ENCODE data around the gene TTC19.

Gene TTC19

GRCh38 chr17:16072031-16072430, 72.4 kb downstream of the TTC19 start:
- no peak for DNase-seq (ENCODE audit: extremely low spot score)
- TF ChIP-seq CTCF (IDR thresholded peaks at IDR 0.05; ENCODE audit: control extremely low read depth, extremely low read depth, low read depth, missing control alignments), result no peak
- CTCF ChIA-PET, result interaction anchor here (1.0 to 1.7 kb wide), 4 partner anchors 9 to 77 kb away, joined by 3 to 5 read pairs (median 3); no protein-coding TSS in a partner anchor
- POLR2A ChIA-PET, result no interaction called here

- no peak for TF ChIP-seq CTCF (IDR thresholded peaks at IDR 0.05; ENCODE audit: control extremely low read depth, extremely low read depth, low read depth, missing control alignments)
- DNase-seq (ENCODE audit: extremely low spot score), result no peak
- ChIA-PET CTCF (interaction anchor here (1.3 to 2.4 kb wide), 3 partner anchors 8 to 289 kb away, joined by 3 to 6 read pairs (median 3); no protein-coding TSS in a partner anchor), POLR2A (no interaction called here)
Observed at GRCh38 chr17:16073845-16074244, 74.2 kb downstream of the TTC19 start.

- ChIA-PET POLR2A (no interaction called here), CTCF (interaction anchor here (1.3 to 2.4 kb wide), 2 partner anchors 8 to 289 kb away, joined by 3 to 6 read pairs; no protein-coding TSS in a partner anchor)
- no peak for TF ChIP-seq CTCF (IDR thresholded peaks at IDR 0.05; ENCODE audit: control extremely low read depth, extremely low read depth, low read depth, missing control alignments)
- DNase-seq (ENCODE audit: extremely low spot score), result no peak
Observed at GRCh38 chr17:16074423-16074822, 74.8 kb downstream of the TTC19 start.

- ChIA-PET POLR2A (no interaction called here), CTCF (interaction anchor here (0.9 kb wide), 1 partner anchor 16 kb away, joined by 3 read pairs; no protein-coding TSS in a partner anchor)
- TF ChIP-seq CTCF (IDR thresholded peaks at IDR 0.05; ENCODE audit: control extremely low read depth, extremely low read depth, low read depth, missing control alignments), result no peak
- no peak for DNase-seq (ENCODE audit: extremely low spot score)
Observed at GRCh38 chr17:16075949-16076348, 76.3 kb downstream of the TTC19 start.

Data from GM10248 (cell line).